ENCODE measurements around the gene ISL2. TPM values are rescaled to one million over a fixed set of nuclear protein-coding genes. Genes with fewer than 3 reads are reported as not detected.

The ISL2 gene
- total RNA-seq, 1 experiment from 2014 or later: 0.15 TPM

DNA sequence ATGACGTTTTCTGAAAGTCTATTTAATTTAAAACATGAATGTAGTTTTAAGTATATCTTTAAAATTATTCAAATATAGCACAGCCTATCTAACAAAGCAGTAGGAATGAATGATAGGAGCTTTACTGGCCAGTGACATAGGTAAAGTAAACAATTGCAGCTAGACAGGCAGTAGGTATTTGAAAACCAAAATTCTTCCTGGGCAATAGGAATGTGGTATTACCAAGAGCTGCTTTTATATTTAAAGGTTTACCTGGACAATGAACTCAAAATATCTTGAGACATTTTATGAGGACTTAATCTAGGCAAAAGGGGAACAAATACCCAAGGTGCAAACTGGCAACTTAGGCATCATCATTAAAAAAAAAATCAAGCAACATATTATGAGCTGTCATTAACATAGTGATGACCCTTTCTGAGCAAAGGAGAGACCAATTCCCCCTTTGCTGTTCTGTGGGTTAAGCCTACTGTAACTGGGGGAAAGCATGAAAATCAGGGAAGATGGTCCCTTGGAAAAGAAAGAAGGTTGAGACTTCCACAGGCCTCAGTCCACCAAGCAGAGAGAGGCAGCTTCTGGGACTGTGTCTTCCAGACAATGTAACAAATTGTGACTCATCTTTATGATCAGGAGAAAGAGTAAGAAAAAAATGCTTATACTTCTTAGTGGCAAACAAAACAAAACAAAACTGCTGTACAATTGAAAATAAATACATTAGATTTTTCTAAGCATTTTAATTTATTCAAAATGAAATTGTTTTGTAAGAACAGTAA is 12.9 kb downstream of the ISL2 start:
- peaks cover 25% of the 10 kb centered on the region; the same call in 1 of the 2 replicates for H3K27me3 ChIP-seq (ENCODE audit: insufficient read depth, low read length)

More for the DNA sequence above, 12.9 kb downstream of the ISL2 start:
- Histone ChIP-seq H3K9me3 (ENCODE audit: control insufficient read depth, low read depth, low read length) (no peaks in the 10 kb centered on the region), H2AFZ (ENCODE audit: low read length) (no peak overlapping the region), H4K20me1 (ENCODE audit: control insufficient read depth, insufficient read depth, insufficient read length) (no peaks in the 10 kb centered on the region), H2BK12ac (ENCODE audit: insufficient read length, low read depth, low read length) (no peak overlapping the region), H2BK15ac (ENCODE audit: low read depth, low read length) (no peak overlapping the region), H4K5ac (ENCODE audit: insufficient read length, low read depth, low read length) (no peak overlapping the region), H3K4ac (ENCODE audit: low read depth, low read length) (no peak overlapping the region), H4K91ac (ENCODE audit: insufficient read length, low read depth, low read length) (no peak overlapping the region), H3K14ac (ENCODE audit: insufficient read depth, low read length) (no peak overlapping the region), H3K4me1 (ENCODE audit: insufficient read depth, low read length) (no peaks in the 10 kb centered on the region), H3K79me1 (ENCODE audit: insufficient read depth, low read depth, low read length, poor library complexity, severe bottlenecking) (no peaks in the 10 kb centered on the region), H3K56ac (ENCODE audit: insufficient read length, low read depth, low read length) (no peak overlapping the region), H3K18ac (ENCODE audit: insufficient read length, low read depth, low read length) (no peak overlapping the region), H3K23ac (ENCODE audit: insufficient read length, low read depth, low read length) (no peak overlapping the region), H3K79me2 (ENCODE audit: insufficient read depth, low read length) (no peaks in the 10 kb centered on the region), H2BK120ac (ENCODE audit: low read depth, low read length, poor library complexity, severe bottlenecking) (no peak overlapping the region), H3K23me2 (ENCODE audit: insufficient read length, low read depth, low read length, poor library complexity, severe bottlenecking) (peaks cover 13% of the 10 kb centered on the region), H3K27ac (ENCODE audit: insufficient read length, low read depth, low read length) (no peak overlapping the region), H4K8ac (replicated peaks; ENCODE audit: insufficient read length, low read depth, low read length) (no peak overlapping the region), H2BK20ac (ENCODE audit: low read depth, low read length, poor library complexity, severe bottlenecking) (no peak overlapping the region), H3K4me2 (ENCODE audit: insufficient read depth, insufficient read length, low read length) (no peak overlapping the region), H3K9ac (ENCODE audit: extremely low read depth, insufficient read length, low read length) (no peak overlapping the region), H3T11ph (ENCODE audit: low read length) (no peak overlapping the region), H2AK5ac (ENCODE audit: insufficient read length, low read length) (no peak overlapping the region), H2BK5ac (ENCODE audit: insufficient read length, low read length) (no peak overlapping the region)
- Mint-ChIP-seq H3K36me3 (ENCODE audit: insufficient read depth in 1 of 3, low read depth in 3 of 3) (no peaks in the 10 kb centered on the region), H3K27ac (no peak overlapping the region), H3K27me3 (ENCODE audit: low read depth) (peaks cover 73% of the 10 kb centered on the region), H3K4me3 (no peak overlapping the region), H3K9me3 (no peaks in the 10 kb centered on the region), H3K4me1 (peaks cover 12 to 13% of the 10 kb centered on the region in 2 experiments)
- TF ChIP-seq, protein P1, sequence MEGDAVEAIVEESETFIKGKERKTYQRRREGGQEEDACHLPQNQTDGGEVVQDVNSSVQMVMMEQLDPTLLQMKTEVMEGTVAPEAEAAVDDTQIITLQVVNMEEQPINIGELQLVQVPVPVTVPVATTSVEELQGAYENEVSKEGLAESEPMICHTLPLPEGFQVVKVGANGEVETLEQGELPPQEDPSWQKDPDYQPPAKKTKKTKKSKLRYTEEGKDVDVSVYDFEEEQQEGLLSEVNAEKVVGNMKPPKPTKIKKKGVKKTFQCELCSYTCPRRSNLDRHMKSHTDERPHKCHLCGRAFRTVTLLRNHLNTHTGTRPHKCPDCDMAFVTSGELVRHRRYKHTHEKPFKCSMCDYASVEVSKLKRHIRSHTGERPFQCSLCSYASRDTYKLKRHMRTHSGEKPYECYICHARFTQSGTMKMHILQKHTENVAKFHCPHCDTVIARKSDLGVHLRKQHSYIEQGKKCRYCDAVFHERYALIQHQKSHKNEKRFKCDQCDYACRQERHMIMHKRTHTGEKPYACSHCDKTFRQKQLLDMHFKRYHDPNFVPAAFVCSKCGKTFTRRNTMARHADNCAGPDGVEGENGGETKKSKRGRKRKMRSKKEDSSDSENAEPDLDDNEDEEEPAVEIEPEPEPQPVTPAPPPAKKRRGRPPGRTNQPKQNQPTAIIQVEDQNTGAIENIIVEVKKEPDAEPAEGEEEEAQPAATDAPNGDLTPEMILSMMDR (conservative IDR thresholded peaks at IDR 0.05): no peak
- DNase-seq: no peak
- no CpG with 5 or more reads among the region's 1 CpG for WGBS (ENCODE audit: extremely low coverage, insufficient read length, low lambda C conversion rate)

Measured in H9 (cell line).